ENCODE data around the gene ZNF516. TPM values are rescaled to one million over a fixed set of nuclear protein-coding genes. Genes with fewer than 3 reads are reported as not detected.

ZNF516 gene
- polyA plus RNA-seq, 3 donors = 5.0 to 41.9 (median 8.6) TPM

DNA sequence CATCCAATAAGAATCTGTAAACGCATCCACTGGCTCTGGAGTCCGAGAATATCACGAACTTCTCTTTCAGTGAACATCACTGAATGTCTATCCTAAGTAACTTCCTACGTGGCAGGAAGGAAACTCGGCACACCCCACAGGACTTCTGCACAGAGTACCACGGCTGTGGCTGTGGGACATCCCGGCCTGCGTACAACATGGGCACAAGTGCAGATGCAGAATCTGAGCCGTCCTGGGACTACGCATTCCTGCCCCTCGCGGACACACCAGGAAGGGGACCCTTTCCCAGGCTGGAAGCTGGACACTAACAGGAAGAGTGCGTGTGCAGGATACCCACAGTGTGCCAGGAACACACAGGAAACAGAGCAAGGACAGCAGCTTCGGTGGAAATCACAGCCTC, 60.6 kb downstream of the ZNF516 start:
- H3K4me3 ChIP-seq (replicated peaks in 1 of 3; ENCODE audit: low read depth in 2 of 3, low read length in 3 of 3) = no peak overlapping the region
- no peak overlapping the region for H3K4me2 ChIP-seq (replicated peaks; ENCODE audit: extremely low read depth, low read length, poor library complexity, severe bottlenecking)
- no peak overlapping the region for H3K9ac ChIP-seq (ENCODE audit: insufficient read depth, low read length, poor library complexity, severe bottlenecking)
- intact Hi-C loops (cut with micrococcal nuclease) = no loop called here
- H3K27ac Mint-ChIP-seq = peak overlapping the region in 4 of 7 donors; percentile 14 to 66 (median 52)
- WGBS (ENCODE audit: insufficient coverage) = 83% methylated on average over 10 of the region's 14 CpGs
- H3K9me3 Mint-ChIP-seq = peaks cover 0 to 1% (median 0%) of the 10 kb centered on the region in 7 donors
- TF ChIP-seq, protein P1, sequence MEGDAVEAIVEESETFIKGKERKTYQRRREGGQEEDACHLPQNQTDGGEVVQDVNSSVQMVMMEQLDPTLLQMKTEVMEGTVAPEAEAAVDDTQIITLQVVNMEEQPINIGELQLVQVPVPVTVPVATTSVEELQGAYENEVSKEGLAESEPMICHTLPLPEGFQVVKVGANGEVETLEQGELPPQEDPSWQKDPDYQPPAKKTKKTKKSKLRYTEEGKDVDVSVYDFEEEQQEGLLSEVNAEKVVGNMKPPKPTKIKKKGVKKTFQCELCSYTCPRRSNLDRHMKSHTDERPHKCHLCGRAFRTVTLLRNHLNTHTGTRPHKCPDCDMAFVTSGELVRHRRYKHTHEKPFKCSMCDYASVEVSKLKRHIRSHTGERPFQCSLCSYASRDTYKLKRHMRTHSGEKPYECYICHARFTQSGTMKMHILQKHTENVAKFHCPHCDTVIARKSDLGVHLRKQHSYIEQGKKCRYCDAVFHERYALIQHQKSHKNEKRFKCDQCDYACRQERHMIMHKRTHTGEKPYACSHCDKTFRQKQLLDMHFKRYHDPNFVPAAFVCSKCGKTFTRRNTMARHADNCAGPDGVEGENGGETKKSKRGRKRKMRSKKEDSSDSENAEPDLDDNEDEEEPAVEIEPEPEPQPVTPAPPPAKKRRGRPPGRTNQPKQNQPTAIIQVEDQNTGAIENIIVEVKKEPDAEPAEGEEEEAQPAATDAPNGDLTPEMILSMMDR (IDR thresholded peaks at IDR 0.05) = no peak
- DNase-seq = no peak
- H3K27me3 Mint-ChIP-seq (ENCODE audit: low read depth in 3 of 3) = peaks cover 0 to 3% (median 0%) of the 10 kb centered on the region in 3 donors
- H3K27me3 ChIP-seq (ENCODE audit: control insufficient read depth in 2 of 2, insufficient read depth in 2 of 2, low read length in 2 of 2) = no peaks in the 10 kb centered on the region
- H3K27ac ChIP-seq (ENCODE audit: low read depth in 1 of 2, low read length in 2 of 2) = peak overlapping the region in 1 of 2 donors; percentile 43
- H4K20me1 ChIP-seq (ENCODE audit: insufficient read depth, low read length) = peaks cover 100% of the 10 kb centered on the region
- H3K36me3 Mint-ChIP-seq = peaks cover 64 to 85% of the 10 kb centered on the region in 2 donors
- H3K4me1 ChIP-seq (ENCODE audit: control insufficient read depth in 1 of 2, insufficient read depth in 2 of 2, low read length in 2 of 2) = no peaks in the 10 kb centered on the region
- H3K4me3 Mint-ChIP-seq = no peak overlapping the region
- H2AFZ ChIP-seq (ENCODE audit: insufficient read depth, low read depth, low read length, poor library complexity, severe bottlenecking) = no peak overlapping the region
- peaks cover 58 to 96% of the 10 kb centered on the region in 2 donors for H3K36me3 ChIP-seq (replicated peaks in 1 of 2; ENCODE audit: control insufficient read depth in 1 of 2, insufficient read depth in 2 of 2, low read length in 2 of 2)
- H3K79me2 ChIP-seq (ENCODE audit: insufficient read depth, low read length) = peaks cover 100% of the 10 kb centered on the region
- no peaks in the 10 kb centered on the region for H3K9me3 ChIP-seq (replicated peaks in 1 of 2; ENCODE audit: control insufficient read depth in 1 of 2, insufficient read depth in 1 of 2, low read length in 2 of 2)
- peaks cover 29% of the 10 kb centered on the region for H3K4me1 Mint-ChIP-seq

DNA sequence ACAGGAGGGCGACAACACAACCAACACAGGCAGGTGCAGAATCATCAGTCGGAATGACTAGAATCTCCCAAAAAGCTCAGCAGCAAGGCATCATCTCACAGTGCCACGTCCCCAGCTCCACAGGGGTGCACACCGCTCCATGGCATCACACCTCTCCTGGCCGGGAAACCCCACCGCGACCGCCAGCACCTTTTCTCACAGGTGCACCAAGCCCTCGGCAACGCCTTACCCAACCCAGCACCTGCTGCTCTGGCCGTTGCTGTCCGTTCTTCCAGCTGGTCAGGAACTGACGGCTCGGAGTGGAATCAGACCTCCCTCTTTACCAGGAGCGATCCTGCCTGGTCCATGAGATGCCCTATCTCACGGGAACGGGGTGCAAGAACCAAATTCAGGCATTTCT, 61.3 kb downstream of the ZNF516 start:
- Histone ChIP-seq H3K79me2 (ENCODE audit: insufficient read depth, low read length) (peaks cover 100% of the 10 kb centered on the region), H3K9ac (ENCODE audit: insufficient read depth, low read length, poor library complexity, severe bottlenecking) (no peak overlapping the region), H3K27ac (ENCODE audit: low read depth in 1 of 2, low read length in 2 of 2) (no peak overlapping the region), H3K27me3 (ENCODE audit: control insufficient read depth in 2 of 2, insufficient read depth in 2 of 2, low read length in 2 of 2) (no peaks in the 10 kb centered on the region), H3K36me3 (replicated peaks in 1 of 2; ENCODE audit: control insufficient read depth in 1 of 2, insufficient read depth in 2 of 2, low read length in 2 of 2) (peaks cover 57 to 96% of the 10 kb centered on the region in 2 donors), H3K9me3 (replicated peaks in 1 of 2; ENCODE audit: control insufficient read depth in 1 of 2, insufficient read depth in 1 of 2, low read length in 2 of 2) (no peaks in the 10 kb centered on the region), H2AFZ (ENCODE audit: insufficient read depth, low read depth, low read length, poor library complexity, severe bottlenecking) (no peak overlapping the region), H3K4me1 (ENCODE audit: control insufficient read depth in 1 of 2, insufficient read depth in 2 of 2, low read length in 2 of 2) (no peaks in the 10 kb centered on the region), H3K4me3 (replicated peaks in 1 of 3; ENCODE audit: low read depth in 2 of 3, low read length in 3 of 3) (no peak overlapping the region), H4K20me1 (ENCODE audit: insufficient read depth, low read length) (peaks cover 100% of the 10 kb centered on the region), H3K4me2 (replicated peaks; ENCODE audit: extremely low read depth, low read length, poor library complexity, severe bottlenecking) (no peak overlapping the region)
- H3K9me3 Mint-ChIP-seq = peaks cover 0 to 1% (median 0%) of the 10 kb centered on the region in 7 donors
- TF ChIP-seq, protein P1 (IDR thresholded peaks at IDR 0.05) = no peak
- H3K36me3 Mint-ChIP-seq = peaks cover 62 to 83% of the 10 kb centered on the region in 2 donors
- DNase-seq = no peak
- H3K4me1 Mint-ChIP-seq = peaks cover 32% of the 10 kb centered on the region
- WGBS (ENCODE audit: insufficient coverage) = 96% methylated on average over 16 of the region's 17 CpGs
- peaks cover 0 to 3% (median 0%) of the 10 kb centered on the region in 3 donors for H3K27me3 Mint-ChIP-seq (ENCODE audit: low read depth in 3 of 3)
- intact Hi-C loops (cut with micrococcal nuclease) = no loop called here
- H3K27ac Mint-ChIP-seq = peak overlapping the region in 3 of 7 donors; percentile 12 to 63 (median 49)
- H3K4me3 Mint-ChIP-seq = no peak overlapping the region
